H1 (cell line): ENCODE data around the gene SPAG17. TPM values are rescaled to one million over a fixed set of nuclear protein-coding genes. Genes with fewer than 3 reads are reported as not detected.

Experiments used
- CTCF ChIA-PET: fragments of 300-600 bp; sonication (Branson Sonifier 250); formaldehyde crosslinking; loops from one replicate; lab custom pipeline; 2021; ENCODE audit not compliant: partially characterized antibody; lab: Charles Lee
- POLR2A ChIA-PET: fragments of 300-600 bp; sonication (Branson Sonifier 250); formaldehyde crosslinking; loops from one replicate; lab custom pipeline; 2021; ENCODE audit warnings: inconsistent platforms; ENCODE audit not compliant: partially characterized antibody; lab: Charles Lee
- DNase-seq, 2 experiments: peaks; one replicate each; pipeline versions ENCODE4 v3.0.0 to v3.0.0-alpha.2; 2010 to 2022; ENCODE audit warnings: low spot score in 2 of 2, low read depth in 1 of 2, mixed read lengths in 1 of 2
- FAIRE-seq: peaks from 2 replicates; lab custom pipeline; 2011; peaks lifted over from hg19 to GRCh38; lab: Jason Lieb, UNC
- H2AFZ ChIP-seq: 2 replicates; pipeline ENCODE4 v1.8.1; 2012; ENCODE audit warnings: low read length, inconsistent platforms
- H2AK5ac ChIP-seq: 2 replicates; pipeline ENCODE4 v1.6.1; 2013; ENCODE audit warnings: low read depth, low read length
- H2BK120ac ChIP-seq: replicated peaks from 2 replicates; pipeline ENCODE3; 2013; ENCODE audit warnings: low read depth, low read length, inconsistent platforms
- H2BK12ac ChIP-seq: 2 replicates; pipeline ENCODE4 v1.6.1; 2013; ENCODE audit warnings: low read depth, low read length
- H2BK15ac ChIP-seq: 2 replicates; pipeline ENCODE4 v1.6.1; 2013; ENCODE audit warnings: low read length
- H2BK20ac ChIP-seq: 2 replicates; pipeline ENCODE4 v1.6.1; 2013; ENCODE audit warnings: low read length
- H2BK5ac ChIP-seq: 2 replicates; pipeline ENCODE4 v1.6.1; 2013; ENCODE audit warnings: low read depth, low read length
- H3K14ac ChIP-seq: 2 replicates; pipeline ENCODE4 v1.6.1; 2013; ENCODE audit warnings: inconsistent platforms; ENCODE audit not compliant: insufficient read length
- H3K18ac ChIP-seq: 2 replicates; pipeline ENCODE4 v1.6.1; 2013; ENCODE audit warnings: low read length; ENCODE audit errors: extremely low read depth
- H3K23ac ChIP-seq: 2 replicates; pipeline ENCODE4 v1.6.1; 2013; ENCODE audit warnings: inconsistent platforms; ENCODE audit not compliant: insufficient read length
- H3K23me2 ChIP-seq: 2 replicates; pipeline ENCODE4 v1.6.1; 2013; ENCODE audit warnings: low read depth, low read length
- H3K27ac ChIP-seq: 2 replicates; pipeline ENCODE4 v1.6.1; 2011; ENCODE audit warnings: low read depth, low read length, inconsistent platforms
- H3K27me3 ChIP-seq, 4 experiments: replicated peaks in 1 of 4; 1 replicate in 1 of 4; 2 replicates in 3 of 4; pipeline versions ENCODE4 v1.6.1 to v1.8.1; 2011 to 2013; ENCODE audit warnings: low read length in 3 of 4, mild to moderate bottlenecking in 3 of 4, inconsistent platforms in 2 of 4, mixed read lengths in 2 of 4, moderate library complexity in 1 of 4; ENCODE audit not compliant: control insufficient read depth in 3 of 4, insufficient read depth in 3 of 4; ENCODE audit errors: extremely low read depth in 1 of 4
- H3K36me3 ChIP-seq, 4 experiments: 2 replicates each; pipeline versions ENCODE4 v1.6.1 to v1.8.1; 2011 to 2013; ENCODE audit warnings: mild to moderate bottlenecking in 4 of 4, low read length in 3 of 4, moderate library complexity in 2 of 4, control low read depth in 1 of 4, inconsistent platforms in 1 of 4; ENCODE audit not compliant: insufficient read depth in 4 of 4, control insufficient read depth in 2 of 4
- H3K4ac ChIP-seq: replicated peaks from 2 replicates; pipeline ENCODE3; 2013; ENCODE audit warnings: low read length, low read depth, mixed read lengths, inconsistent platforms; ENCODE audit not compliant: insufficient read length
- H3K4me1 ChIP-seq, 4 experiments: replicated peaks in 1 of 4; 1 replicate in 1 of 4; 2 replicates in 3 of 4; pipeline versions ENCODE4 v1.6.1 to v1.8.1; 2011 to 2013; ENCODE audit warnings: low read length in 3 of 4, inconsistent platforms in 2 of 4, mixed read lengths in 1 of 4; ENCODE audit not compliant: insufficient read depth in 4 of 4, control insufficient read depth in 3 of 4
- H3K4me2 ChIP-seq, 2 experiments: 2 replicates each; pipeline versions ENCODE4 v1.6.1 to v1.8.1; 2011 to 2013; ENCODE audit warnings: low read depth in 2 of 2, low read length in 2 of 2, control low read depth in 1 of 2, inconsistent platforms in 1 of 2, mild to moderate bottlenecking in 1 of 2; ENCODE audit not compliant: insufficient read depth in 1 of 2
- H3K4me3 ChIP-seq, 4 experiments: fragments of 200-600, 300-600 bp in 1 of 4; sonication (generic), shearing (Covaris generic), sonication (Bioruptor Twin) in 1 of 4; 2 replicates each; pipeline versions ENCODE4 v1.5.1 to v1.8.1; 2011 to 2016; ENCODE audit warnings: low read length in 4 of 4, low read depth in 3 of 4, control low read depth in 2 of 4, inconsistent platforms in 2 of 4, mild to moderate bottlenecking in 2 of 4, mixed read lengths in 1 of 4, moderate library complexity in 1 of 4; ENCODE audit not compliant: insufficient read depth in 2 of 4; ENCODE audit errors: extremely low read depth in 1 of 4
- H3K56ac ChIP-seq: replicated peaks from 2 replicates; pipeline ENCODE3; 2013; ENCODE audit warnings: low read depth, mild to moderate bottlenecking, mixed read lengths, low read length, inconsistent platforms; ENCODE audit not compliant: insufficient read length
- H3K79me1 ChIP-seq: 2 replicates; pipeline ENCODE4 v1.6.1; 2013; ENCODE audit warnings: low read depth, low read length, control low read depth
- H3K79me2 ChIP-seq, 2 experiments: 2 replicates each; pipeline versions ENCODE4 v1.6.1 to v1.8.1; 2012 to 2013; ENCODE audit warnings: low read length in 2 of 2, mild to moderate bottlenecking in 2 of 2, inconsistent platforms in 1 of 2; ENCODE audit not compliant: insufficient read depth in 2 of 2, control insufficient read depth in 1 of 2
- H3K9ac ChIP-seq, 4 experiments: replicated peaks in 1 of 4; 1 replicate in 1 of 4; 2 replicates in 3 of 4; pipeline versions ENCODE4 v1.6.1 to v1.8.1; 2011 to 2013; ENCODE audit warnings: low read depth in 3 of 4, low read length in 3 of 4, control low read depth in 2 of 4, mild to moderate bottlenecking in 2 of 4, moderate library complexity in 2 of 4, inconsistent platforms in 1 of 4; ENCODE audit errors: extremely low read depth in 1 of 4
- H3K9me3 ChIP-seq, 2 experiments: 2 replicates each; pipeline versions ENCODE4 v1.6.1 to v1.8.1; 2012 to 2013; ENCODE audit warnings: mild to moderate bottlenecking in 2 of 2, moderate library complexity in 2 of 2, control low read depth in 1 of 2, inconsistent platforms in 1 of 2, low read depth in 1 of 2, low read length in 1 of 2, mixed read lengths in 1 of 2; ENCODE audit not compliant: insufficient read depth in 2 of 2
- H4K20me1 ChIP-seq, 2 experiments: replicated peaks in 1 of 2; 2 replicates each; pipeline versions ENCODE3 to v1.8.1; 2011 to 2013; ENCODE audit warnings: inconsistent platforms in 2 of 2, low read length in 2 of 2, mild to moderate bottlenecking in 1 of 2; ENCODE audit not compliant: insufficient read depth in 2 of 2, control insufficient read depth in 1 of 2
- H4K5ac ChIP-seq: 2 replicates; pipeline ENCODE4 v1.6.1; 2013; ENCODE audit warnings: low read length, low read depth, mixed read lengths, inconsistent platforms; ENCODE audit not compliant: insufficient read length
- H4K8ac ChIP-seq: 2 replicates; pipeline ENCODE4 v1.8.0; 2013; ENCODE audit warnings: mild to moderate bottlenecking, moderate library complexity, low read length, inconsistent platforms; ENCODE audit not compliant: insufficient read depth; ENCODE audit errors: extremely low read depth
- H4K91ac ChIP-seq: replicated peaks from 2 replicates; pipeline ENCODE3; 2013; ENCODE audit warnings: low read length, mixed read lengths, inconsistent platforms; ENCODE audit not compliant: insufficient read length
- KDM5A ChIP-seq: fragments of 200-600 bp; IDR thresholded peaks from 2 replicates; pipeline ENCODE4 v1.7.1; 2012; ENCODE audit warnings: mild to moderate bottlenecking, low read length, inconsistent platforms, mixed read lengths
- SUZ12 ChIP-seq: fragments of 200-600 bp; sonication (generic); IDR thresholded peaks from 2 replicates; pipeline ENCODE4 v1.6.1; 2012; ENCODE audit warnings: mild to moderate bottlenecking, inconsistent platforms, low read length, moderate library complexity, mixed read lengths
- WGBS, 2 experiments: shearing (Covaris generic) in 1 of 2; methylation state at CpG; one replicate each; pipeline versions ENCODE4 v1.1.6 to v1.1.7; 2013 to 2015; ENCODE audit warnings: low lambda C conversion rate in 2 of 2, mixed read lengths in 2 of 2, inconsistent platforms in 1 of 2, low coverage in 1 of 2, missing lambda C conversion rate in 1 of 2; ENCODE audit not compliant: insufficient replicate concordance in 2 of 2, insufficient coverage in 1 of 2, insufficient read length in 1 of 2; ENCODE audit errors: extremely low coverage in 1 of 2, missing lambda C conversion rate in 1 of 2; 5-methylcytosine and 5-hydroxymethylcytosine counted together
- polyA plus RNA-seq, 7 experiments: library from polyadenylated mRNA; depleted of rRNA in 3 of 7; stranded (reverse) in 5 of 7; unstranded in 2 of 7; fragments of >200 nt in 5 of 7; fragments of 200-250 nt in 2 of 7; gene quantifications; 1 replicate in 5 of 7; 2 replicates in 1 of 7; 4 replicates in 1 of 7; pipeline versions ENCODE4 v1.2.1 to v1.2.3, GENCODE V29; 2011 to 2013; ENCODE audit warnings: missing spikeins in 2 of 7, mixed read lengths in 2 of 7
- total RNA-seq: library from RNA; stranded (reverse); fragmentation: NEBNext Ultra II Directional; extraction: Animal tissue kit (Norgen Biotek cat#: 25700); gene quantifications from 2 replicates; pipeline ENCODE4 v1.2.1, GENCODE V29; 2021

SPAG17 gene
- total and polyA plus RNA-seq, 2 of the 8 experiments (the other 6 are each of a cell fraction or from before 2014, with no cell fraction given) = 0.56 to 0.62 TPM

DNA sequence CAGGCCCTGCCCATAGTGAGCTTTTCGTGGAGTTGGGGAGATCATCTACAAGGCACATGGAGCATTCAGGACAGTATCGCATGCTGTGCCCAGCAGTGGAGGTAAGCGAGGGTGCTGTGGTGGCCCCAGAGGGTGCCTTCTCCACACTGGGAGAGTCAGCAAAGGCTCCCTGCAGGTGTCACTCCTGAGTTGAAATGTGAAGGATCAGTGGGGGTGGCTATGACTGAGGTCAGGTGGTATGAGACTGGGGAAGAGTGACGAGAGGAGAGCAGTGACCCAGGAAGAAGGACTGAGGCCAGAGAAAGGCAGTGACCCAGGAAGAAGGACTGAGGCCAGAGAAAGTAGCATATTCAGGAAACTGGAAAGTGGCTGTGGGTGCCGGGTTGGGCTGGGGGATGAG lies 53.0 kb downstream of the SPAG17 start:
- Histone ChIP-seq H3K56ac (no peak overlapping the region), H2AFZ (no peak overlapping the region), H3K9ac (no peak overlapping the region), H2BK15ac (no peak overlapping the region), H4K20me1 (no peaks in the 10 kb centered on the region), H3K36me3 (no peaks in the 10 kb centered on the region), H3K4ac (no peak overlapping the region), H3K4me1 (peaks cover 0 to 3% (median 0%) of the 10 kb centered on the region in 4 experiments; a peak in 2 of 7 replicates), H3K18ac (no peak overlapping the region), H4K5ac (no peak overlapping the region), H3K23ac (no peak overlapping the region), H2BK20ac (no peak overlapping the region), H3K4me3 (no peak overlapping the region), H4K91ac (no peak overlapping the region), H3K23me2 (no peaks in the 10 kb centered on the region), H3K14ac (no peak overlapping the region), H3K27me3 (no peaks in the 10 kb centered on the region), H2AK5ac (no peak overlapping the region), H3K79me2 (no peaks in the 10 kb centered on the region), H3K4me2 (no peak overlapping the region), H2BK5ac (no peak overlapping the region), H4K8ac (no peak overlapping the region), H2BK120ac (no peak overlapping the region), H2BK12ac (no peak overlapping the region), H3K27ac (no peak overlapping the region), H3K79me1 (no peaks in the 10 kb centered on the region), H3K9me3 (no peaks in the 10 kb centered on the region)
- ChIA-PET CTCF (interaction anchor here (1.1 kb wide), 1 partner anchor 55 kb away, joined by 6 read pairs; no protein-coding TSS in a partner anchor), POLR2A (no interaction called here)
- WGBS, 2 experiments = 94% methylated on average over 5 of the region's 5 CpGs; no CpG with 5 or more reads in 1 of the 2 experiments
- TF ChIP-seq SUZ12 = no peak
- TF ChIP-seq KDM5A = no peak
- DNase-seq (no peak), FAIRE-seq (no peak)
